ENCODE data around the gene ZFAND4.
"Not testable (repeated sequence)": the region's sequence is repeated elsewhere in the genome, so short reads cannot be mapped to it uniquely, and the experiment has no call there.

Gene ZFAND4

GRCh38 chr10:45640049-45640448 lies 32.5 kb downstream of the ZFAND4 start:
- no peak for DNase-seq

- DNase-seq, result no peak
Measured at GRCh38 chr10:45627412-45628048, 45.0 kb downstream of the ZFAND4 start.

DNA sequence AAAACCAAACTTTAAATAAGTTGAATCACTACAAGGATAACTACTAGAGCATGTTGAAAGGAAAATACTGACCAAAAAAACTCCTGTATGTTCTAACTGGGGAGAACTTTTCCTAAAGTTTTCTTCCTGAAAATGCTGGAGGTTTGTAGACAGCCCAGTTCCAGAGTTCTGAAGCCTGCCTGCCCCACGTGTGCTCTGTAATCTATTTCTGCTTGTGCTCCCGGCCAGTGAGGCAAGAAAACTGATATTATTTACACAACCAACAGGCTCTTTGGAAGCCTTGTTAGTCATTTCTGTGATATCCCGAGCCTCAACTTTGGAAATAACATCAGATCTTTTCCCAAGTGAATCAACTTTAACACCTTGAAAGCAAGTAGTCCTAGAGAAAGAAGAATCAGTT lies 46.7 kb downstream of the ZFAND4 start:
- no peak for DNase-seq

DNA sequence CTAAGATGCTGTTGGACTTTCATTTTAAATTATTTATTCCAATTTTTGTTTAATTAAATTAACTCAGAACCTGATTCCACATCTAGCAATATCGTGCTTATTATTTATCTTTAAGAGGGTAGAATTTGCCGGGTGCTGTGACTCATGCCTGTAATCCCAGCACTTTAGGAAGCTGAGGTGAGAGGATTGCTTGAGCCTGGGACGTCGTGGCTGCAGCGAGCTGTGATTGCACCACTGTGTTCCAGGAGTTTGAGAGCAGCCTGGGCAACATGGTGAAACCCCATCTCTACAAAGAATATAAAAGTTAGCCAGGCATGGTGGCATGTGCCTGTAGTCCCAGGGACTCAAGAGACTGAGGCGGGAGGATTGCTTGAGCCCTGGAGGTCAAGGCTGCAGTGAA lies 47.8 kb downstream of the ZFAND4 start:
- no peak for DNase-seq

GRCh38 chr10:45614869-45615268 lies 57.7 kb downstream of the ZFAND4 start:
- no peak for DNase-seq

- DNase-seq, result no peak
Measured at GRCh38 chr10:45612741-45613140, 59.8 kb downstream of the ZFAND4 start.

GRCh38 chr10:45608052-45608451 lies 64.5 kb downstream of the ZFAND4 start:
- DNase-seq, result no peak

GRCh38 chr10:45607276-45607675 lies 65.3 kb downstream of the ZFAND4 start:
- no peak for DNase-seq

DNA sequence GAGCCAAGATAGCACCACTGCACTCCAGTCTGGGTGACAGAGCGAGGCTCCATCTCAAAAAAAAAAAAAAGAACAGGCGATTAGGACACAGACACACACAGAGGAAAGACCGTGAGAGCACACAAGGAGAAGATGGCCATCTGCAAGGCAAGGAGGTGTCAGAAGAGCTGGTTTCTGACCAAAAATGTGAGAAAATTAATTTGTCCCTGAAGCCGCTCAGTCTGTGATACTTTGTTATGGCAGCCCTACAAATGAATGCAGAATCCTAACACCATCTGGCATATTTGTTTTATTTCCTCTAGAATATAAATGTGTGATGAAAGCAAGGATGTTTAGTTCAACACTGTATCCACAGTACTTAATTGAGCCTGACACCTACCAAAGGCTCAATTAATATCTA lies 69.7 kb downstream of the ZFAND4 start:
- DNase-seq, result no peak

DNA sequence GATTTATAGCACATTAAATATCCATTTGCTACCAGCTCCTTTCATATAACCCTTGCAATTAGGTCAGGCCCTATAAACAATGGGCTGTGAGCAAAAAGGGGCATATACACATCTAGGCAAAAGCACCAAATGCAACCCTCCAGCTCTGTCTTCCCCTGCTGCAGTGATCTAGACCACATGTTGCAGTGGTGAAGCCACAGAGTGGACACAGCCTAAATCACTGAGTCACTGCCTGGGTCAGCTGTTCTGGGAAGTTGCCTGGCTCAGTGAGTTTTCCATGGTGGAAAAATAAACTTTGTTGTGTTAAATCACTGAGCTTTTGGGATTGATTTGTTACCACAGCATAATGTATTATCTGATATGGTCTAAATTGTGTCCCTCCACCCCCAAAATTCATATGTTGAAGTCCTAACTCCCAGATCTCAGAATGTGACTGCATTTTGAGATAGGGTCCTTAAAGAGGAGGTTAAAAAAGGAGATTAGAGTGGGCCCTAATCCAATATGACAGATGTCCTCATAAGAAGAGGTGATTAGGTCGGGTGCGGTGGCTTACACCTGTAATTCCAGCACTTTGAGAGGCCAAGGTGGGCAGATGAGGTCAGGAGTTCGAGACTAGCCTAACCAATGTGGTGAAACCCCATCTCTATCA lies 70.4 kb downstream of the ZFAND4 start:
- DNase-seq, result no peak

DNA sequence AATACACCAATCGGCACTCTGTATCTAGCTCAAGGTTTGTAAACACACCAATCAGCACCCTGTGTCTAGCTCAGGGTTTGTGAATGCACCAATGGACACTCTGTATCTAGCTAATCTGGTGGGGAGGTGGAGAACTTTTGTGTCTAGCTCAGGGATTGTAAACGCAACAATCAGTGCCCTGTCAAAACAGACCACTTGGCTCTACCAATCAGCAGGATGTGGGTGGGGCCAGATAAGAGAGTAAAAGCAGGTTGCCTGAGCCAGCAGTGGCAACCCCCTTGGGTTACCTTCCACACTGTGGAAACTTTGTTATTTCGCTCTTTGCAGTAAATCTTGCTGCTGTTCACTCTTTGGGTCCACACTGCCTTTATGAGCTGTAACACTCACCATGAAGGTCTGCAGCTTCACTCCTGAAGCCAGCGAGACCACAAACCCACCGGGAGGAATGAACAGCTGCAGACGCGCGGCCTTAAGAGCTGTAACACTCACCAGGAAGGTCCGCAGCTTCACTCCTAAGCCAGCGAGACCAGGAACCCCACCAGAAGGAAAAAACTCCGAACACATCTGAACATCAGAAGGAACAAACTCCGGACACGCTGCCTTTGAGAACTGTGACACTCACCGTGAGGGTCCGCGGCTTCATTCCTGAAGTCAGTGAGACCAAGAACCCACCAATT lies 71.2 kb downstream of the ZFAND4 start:
- DNase-seq, result not testable (repeated sequence)

- not testable (repeated sequence) for DNase-seq
Measured at GRCh38 chr10:45600337-45601253, 72.0 kb downstream of the ZFAND4 start.

DNA sequence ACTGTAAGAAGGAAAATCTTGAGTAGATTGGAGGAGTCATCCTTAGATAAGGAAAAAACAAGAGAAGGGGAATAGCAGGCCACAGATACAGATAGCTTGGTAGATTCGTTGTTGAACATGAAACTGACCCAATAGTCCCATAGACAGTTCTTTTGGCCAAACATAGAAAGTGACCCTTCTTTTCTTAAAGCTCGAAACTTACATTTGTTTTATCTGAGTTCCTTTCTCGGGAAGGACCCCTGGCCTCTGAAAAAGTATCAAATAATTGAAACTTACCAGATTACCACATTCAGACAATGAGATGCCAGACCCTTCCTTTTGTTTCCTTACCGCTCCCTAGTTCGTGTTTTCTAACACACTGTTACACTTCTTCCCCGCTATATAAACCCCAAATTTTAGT lies 72.9 kb downstream of the ZFAND4 start:
- DNase-seq, result no peak

- no peak for DNase-seq
Measured at GRCh38 chr10:45599021-45599603, 73.5 kb downstream of the ZFAND4 start.

GRCh38 chr10:45596526-45596925 lies 76.0 kb downstream of the ZFAND4 start:
- DNase-seq, result no peak

GRCh38 chr10:45594276-45595157 lies 78.1 kb downstream of the ZFAND4 start:
- DNase-seq, result peak; percentile 92

DNA sequence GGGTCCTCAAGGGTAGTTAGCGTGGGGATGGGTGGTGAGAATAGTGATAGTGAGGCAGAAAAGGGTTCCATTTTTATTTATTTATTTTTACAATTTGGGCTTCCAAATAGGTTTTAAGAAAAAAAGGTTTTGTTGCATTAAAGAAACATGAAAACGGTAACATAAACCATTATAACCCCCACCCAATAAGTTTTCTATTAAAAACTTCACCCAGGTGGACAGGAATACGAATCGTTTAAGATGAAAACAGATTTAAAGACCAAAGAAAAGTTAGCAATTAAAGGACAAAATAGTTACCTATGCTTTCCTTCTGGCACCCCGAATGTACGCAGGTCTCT lies 78.7 kb downstream of the ZFAND4 start:
- no peak for DNase-seq

GRCh38 chr10:45592926-45593325 lies 79.6 kb downstream of the ZFAND4 start:
- no peak for DNase-seq

DNA sequence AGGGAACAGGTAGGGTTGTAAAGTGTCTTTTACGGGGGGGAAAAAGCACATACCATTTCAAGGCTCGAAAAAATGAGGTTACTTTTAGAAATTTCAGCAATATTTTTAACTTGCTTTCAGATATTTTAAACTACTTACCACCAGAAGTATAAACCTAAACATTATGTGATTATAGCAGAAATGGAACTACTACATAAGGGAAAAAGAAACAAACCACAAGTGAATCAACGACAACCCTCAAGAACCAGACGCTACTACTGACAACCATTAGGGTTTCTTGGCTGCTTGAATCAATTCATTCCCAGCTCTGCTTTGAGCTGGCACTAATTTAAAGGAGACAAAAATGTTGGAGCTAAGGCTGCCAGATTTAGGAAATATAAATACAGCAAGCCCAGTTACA lies 80.1 kb downstream of the ZFAND4 start:
- DNase-seq, result no peak

GRCh38 chr10:45591280-45591679 lies 81.3 kb downstream of the ZFAND4 start:
- no peak for DNase-seq

- no peak for DNase-seq
Measured at GRCh38 chr10:45589868-45590267, 82.7 kb downstream of the ZFAND4 start.

DNA sequence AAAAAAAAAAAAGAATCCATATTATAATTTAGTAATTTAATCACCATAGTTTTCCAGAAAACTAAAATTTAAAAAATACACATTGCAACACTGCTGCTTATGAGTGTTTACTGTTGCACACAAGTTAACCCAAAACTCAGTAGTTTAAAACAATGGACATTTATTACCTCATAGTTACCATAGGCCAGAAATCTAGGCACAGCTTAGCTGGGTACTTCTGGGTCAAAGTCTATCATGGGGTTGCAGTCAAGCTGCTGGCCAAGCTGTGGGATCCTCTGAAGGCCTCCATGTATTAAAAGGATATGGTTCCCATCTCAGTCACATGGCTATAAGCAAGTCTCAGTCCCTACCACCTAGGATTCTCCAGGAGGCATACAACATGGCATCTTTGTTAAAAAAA lies 83.6 kb downstream of the ZFAND4 start:
- no peak for DNase-seq

All from stimulated activated CD8-positive, alpha-beta memory T cell treated with anti-CD3 and anti-CD28 coated beads, Interleukin-4, amount 100 ng/mL, for 48 hours (primary cell).